Effector CD4-positive, alpha-beta T cell (primary cell): ENCODE results near the gene ADH7. TPM values are rescaled to one million over a fixed set of nuclear protein-coding genes. Genes with fewer than 3 reads are reported as not detected.
A peak's percentile ranks its signal among the peaks of the same experiment; 100 is the strongest.
"Not testable (repeated sequence)": the region's sequence is repeated elsewhere in the genome, so short reads cannot be mapped to it uniquely, and the experiment has no call there.

Experiments
- DNase-seq: peaks from one replicate; pipeline ENCODE4 v3.0.0-alpha.2; 2020
- total RNA-seq: gene quantifications from one replicate; lab custom pipeline; 2026; lab: John Stamatoyannopoulos, UW

ADH7 gene
- not detected for total RNA-seq

GRCh38 chr4:99435154-99435553 is at the start of gene ADH7:
Gene ADH7, minus strand, starts transcription at chr4:99435342. Its CDS starts 109 bp downstream, at chr4:99435233.
- DNase-seq: no peak

DNA sequence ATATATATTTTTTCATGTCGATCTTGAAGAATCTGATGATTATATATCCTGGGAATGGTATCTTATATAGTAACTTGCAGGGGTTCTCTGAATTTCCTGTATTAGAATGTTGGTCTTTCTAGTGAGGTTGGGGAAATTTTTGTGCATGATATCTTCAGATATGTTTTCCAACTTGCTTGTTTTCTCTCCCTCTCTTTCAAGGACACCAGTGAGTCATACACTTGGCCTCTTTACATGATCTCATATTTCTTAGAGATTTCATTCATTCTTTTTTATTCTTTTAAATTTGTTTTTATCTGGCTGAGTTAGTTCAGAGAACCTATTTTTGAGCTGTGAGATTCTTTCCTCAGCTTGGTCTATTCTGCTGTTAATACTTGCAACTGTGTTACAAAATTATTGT is 48.5 kb upstream of the ADH7 start:
- no peak for DNase-seq

- no peak for DNase-seq
Observed at GRCh38 chr4:99473131-99473530, 38.0 kb upstream of the ADH7 start.

GRCh38 chr4:99471896-99472295 is 36.8 kb upstream of the ADH7 start:
- no peak for DNase-seq

DNA sequence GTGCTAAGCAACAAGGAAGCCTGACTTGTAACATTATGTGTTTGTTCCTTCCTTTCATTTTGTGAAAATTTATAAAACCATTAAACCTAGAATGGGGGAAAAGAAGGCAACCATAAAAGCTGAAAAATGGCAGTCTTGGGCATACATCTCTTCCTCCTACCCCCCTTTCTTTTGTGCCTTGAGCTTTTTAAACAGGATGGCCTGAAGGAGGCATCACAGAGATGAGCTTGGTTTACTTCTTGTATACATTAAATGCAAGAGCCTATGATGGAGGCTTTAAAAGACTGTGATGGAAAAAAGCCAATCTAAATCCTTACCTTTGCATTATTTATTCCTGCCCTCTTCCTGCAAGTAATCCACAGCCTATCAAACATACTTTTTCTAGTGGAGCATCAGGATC is 36.2 kb upstream of the ADH7 start:
- no peak for DNase-seq

GRCh38 chr4:99468889-99469288 is 33.7 kb upstream of the ADH7 start:
- DNase-seq: no peak

GRCh38 chr4:99467887-99468286 is 32.7 kb upstream of the ADH7 start:
- DNase-seq: no peak

- no peak for DNase-seq
Observed at GRCh38 chr4:99463566-99463965, 28.4 kb upstream of the ADH7 start.

GRCh38 chr4:99462875-99463464 is 27.8 kb upstream of the ADH7 start:
- DNase-seq: peak; percentile 8

DNA sequence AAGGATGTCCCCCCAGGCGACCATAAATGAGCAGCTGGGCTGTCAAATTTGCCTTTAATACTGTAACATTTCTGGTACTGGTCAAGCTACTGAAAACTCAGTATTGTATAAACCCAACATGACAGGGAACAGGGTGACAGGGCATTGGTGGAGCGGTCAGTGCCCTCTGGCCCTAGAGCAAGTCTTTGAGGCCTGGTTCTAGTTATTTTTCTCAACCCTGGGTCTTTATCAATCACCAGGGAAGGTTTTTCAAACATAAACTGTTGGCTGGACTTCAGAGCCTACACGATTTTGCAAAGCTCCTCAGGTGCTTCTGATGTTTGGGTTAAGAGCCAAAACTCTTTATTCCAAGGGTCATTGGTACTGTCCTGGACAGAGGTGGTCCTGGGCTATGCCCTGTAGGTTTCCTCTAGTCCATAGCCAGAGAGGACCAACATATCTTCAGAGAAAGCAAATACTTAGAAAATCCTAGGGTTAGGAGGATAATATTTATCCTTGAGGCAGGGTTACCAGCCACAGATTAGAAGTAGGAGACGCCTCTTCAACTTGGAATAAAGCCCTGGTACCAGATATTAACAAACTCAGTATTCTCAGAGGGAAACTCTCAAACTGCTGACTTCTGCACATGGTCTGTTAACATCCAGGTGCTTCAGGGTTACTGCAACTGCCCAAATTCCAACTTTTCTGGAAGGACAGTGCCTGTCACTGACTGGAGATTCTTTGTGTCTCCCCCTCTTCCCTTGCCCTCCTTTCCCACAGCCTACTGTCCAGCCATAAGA is 26.7 kb upstream of the ADH7 start:
- DNase-seq: no peak

DNA sequence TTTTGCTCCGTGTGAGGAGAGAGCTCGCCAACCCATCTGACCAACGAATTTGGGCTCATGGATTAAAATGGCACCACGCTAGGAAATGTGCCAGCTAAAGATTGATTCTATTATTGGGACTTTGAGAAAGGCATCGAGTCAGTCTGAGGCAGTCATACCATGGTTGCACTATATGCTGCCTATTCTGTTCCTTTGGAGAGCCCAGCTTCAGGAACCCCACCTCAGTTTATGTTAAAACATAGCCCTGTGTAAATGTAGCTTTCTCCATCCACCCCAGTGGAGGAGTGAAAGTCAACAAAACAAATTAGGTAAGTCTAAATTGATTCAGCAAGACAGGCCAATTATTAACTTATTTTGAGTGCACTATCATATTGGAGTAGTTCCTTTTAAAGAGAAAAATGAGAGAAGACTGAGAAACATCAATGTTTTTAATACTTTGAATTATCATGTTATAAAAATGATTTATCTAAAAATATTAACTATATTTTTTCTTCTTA is 24.5 kb upstream of the ADH7 start:
- DNase-seq: no peak

DNA sequence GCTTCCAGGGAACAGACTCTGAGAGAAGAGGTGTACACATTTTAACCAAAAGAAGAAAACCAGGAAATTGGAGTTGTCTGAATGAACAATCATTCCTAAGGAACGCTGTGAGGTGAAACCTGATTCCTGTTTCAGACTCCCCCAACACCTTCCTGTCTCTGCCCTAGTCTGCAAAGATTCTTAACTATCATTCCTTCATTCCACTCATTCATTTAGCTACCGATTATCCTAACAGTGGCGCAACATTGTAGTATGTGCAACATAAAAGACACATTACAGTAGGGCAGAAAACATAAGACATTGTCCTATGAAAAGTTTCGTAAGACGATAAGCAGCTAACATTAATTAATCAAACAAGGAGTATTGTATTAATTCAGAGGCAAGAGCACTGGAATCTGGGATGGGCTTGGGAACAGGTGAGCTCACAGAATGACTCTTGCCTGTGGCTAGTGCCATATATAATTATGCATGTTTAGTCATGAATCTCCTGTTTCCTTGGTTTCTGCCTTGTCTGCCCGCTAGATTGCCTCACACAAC is 23.8 kb upstream of the ADH7 start:
- no peak for DNase-seq

- no peak for DNase-seq
Observed at GRCh38 chr4:99457676-99458075, 22.5 kb upstream of the ADH7 start.

GRCh38 chr4:99457270-99457669 is 22.1 kb upstream of the ADH7 start:
- no peak for DNase-seq

GRCh38 chr4:99447513-99447912 is 12.4 kb upstream of the ADH7 start:
- DNase-seq: no peak

- no peak for DNase-seq
Observed at GRCh38 chr4:99447079-99447478, 11.9 kb upstream of the ADH7 start.

GRCh38 chr4:99438405-99438780 is 3.3 kb upstream of the ADH7 start:
- DNase-seq: no peak

DNA sequence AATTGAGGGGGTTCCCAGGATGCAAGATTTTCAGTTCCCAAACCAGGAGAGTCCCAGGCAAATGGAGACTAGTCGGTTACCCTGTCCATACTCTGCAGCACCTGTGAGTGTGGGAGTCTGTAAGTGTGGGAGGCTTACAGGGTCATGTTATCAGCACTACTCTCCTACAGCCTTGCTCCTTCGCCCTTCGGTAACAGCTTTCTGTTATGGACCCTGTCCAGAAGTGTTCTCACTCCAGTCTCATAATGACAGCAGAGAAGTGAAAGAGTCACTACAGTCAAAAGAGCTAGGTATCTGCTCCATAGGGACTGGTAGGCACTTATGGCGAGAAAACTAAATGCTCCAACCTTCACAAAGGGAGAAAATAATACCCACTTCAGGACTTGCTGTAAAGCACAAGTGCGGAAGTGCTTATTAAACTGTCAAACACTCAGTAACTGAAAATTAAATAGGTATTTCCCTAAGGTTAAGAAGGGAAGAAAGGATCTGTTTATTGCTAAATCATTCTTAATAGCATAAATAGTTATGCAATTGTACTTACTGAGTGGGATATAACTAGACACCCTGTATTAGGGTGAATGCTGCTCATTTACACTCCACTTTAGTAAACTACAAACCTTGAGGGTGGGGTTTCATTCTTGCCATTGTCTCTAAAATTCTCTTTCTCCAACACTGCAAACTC is 2.7 kb upstream of the ADH7 start:
- no peak for DNase-seq

DNA sequence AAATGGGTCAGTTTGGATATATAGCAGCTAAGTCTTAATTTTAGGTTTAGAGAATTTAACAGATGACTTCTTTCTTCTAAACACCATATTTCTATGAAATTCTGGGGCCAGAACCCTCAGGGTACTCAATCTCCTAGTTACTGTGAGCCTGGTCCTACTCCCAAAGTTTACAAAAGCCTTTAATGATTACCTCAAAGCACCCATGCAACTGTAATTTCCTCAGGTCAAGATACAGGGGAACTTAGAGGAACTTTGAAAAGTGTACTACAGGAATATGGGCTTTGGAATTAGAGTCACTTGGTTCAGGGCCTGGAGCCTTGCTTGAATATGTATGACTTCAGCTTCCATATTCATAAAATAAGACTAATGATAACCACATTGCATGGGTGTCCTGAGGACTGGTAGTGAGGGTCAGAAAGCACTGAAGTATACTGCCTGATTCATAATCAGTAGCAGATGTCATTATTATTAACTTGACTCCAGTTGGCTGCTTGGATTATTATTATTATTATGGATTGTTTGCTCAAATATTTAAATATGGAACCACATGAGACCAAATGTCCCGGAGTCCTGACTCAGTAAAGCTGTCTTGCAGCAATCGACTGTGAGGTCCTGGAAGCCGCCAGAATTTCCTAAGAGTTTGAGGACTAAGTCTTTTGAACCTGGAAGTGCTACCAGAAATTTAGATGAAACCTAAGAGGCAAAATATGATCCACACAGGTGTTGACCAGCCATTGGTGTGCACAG is 2.0 kb upstream of the ADH7 start:
- DNase-seq: no peak

DNA sequence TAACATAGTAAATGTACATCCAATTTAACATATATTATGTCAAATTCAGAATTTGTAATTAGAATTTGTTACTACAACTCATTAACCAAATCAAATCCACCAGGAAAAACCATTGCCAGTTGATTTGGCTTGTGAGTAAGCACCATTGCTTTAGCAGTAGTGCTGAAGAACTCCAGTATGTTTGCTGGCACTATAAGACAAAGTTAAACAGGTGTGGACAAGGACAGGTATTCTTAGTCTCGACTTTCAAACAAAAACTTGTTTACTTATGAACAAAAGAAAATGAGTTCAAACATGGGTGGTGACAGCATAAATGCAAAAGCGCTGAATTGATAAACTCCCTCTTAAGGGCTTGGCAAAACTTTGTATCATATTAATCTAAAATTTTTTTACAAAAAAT is 1.3 kb upstream of the ADH7 start:
- no peak for DNase-seq

DNA sequence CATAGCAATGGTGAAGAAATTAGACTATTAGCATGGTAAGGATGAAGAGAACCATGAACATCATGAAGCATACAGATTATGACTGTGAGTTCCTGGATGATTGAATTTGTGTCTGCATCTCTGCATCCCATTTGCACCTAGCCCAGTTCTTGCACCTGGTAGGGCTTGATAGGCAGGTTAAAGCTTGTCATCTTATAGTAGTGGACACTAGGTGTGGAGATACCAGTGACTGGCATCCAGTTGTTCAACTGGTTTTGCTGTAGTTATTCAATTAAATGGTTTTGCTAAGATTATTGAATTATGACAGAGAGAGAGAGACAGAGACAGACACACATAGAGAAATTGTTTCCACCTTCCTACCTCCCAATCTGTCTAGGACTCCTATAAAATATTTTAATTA is 5.0 kb downstream of the ADH7 start:
- no peak for DNase-seq

DNA sequence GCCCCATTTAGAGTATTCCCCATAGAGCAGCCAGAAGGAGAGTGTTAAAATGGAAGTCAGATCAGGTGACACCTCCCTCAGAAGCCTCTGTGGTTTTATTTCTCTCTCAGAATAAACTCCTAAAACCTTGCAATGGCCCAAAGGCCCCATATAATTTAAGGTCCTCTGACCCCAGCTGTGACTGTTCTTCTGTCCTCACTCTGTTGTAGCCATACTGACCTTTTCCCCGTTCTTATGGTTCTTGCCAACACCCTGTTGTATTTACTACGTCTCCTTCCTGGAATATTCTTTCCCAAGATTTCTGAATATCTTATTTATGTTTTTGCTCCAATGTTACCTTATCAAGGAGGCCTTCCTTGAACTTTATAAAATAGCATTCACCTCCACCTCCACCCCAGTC is 18.0 kb downstream of the ADH7 start:
- no peak for DNase-seq

GRCh38 chr4:99415762-99416161 is 19.4 kb downstream of the ADH7 start:
- not testable (repeated sequence) for DNase-seq
